Measurements from ENCODE around the gene RPF1. TPM values are rescaled to one million over a fixed set of nuclear protein-coding genes. Genes with fewer than 3 reads are reported as not detected.
"Not testable (repeated sequence)": the region's sequence is repeated elsewhere in the genome, so short reads cannot be mapped to it uniquely, and the experiment has no call there.

The RPF1 gene, protein sequence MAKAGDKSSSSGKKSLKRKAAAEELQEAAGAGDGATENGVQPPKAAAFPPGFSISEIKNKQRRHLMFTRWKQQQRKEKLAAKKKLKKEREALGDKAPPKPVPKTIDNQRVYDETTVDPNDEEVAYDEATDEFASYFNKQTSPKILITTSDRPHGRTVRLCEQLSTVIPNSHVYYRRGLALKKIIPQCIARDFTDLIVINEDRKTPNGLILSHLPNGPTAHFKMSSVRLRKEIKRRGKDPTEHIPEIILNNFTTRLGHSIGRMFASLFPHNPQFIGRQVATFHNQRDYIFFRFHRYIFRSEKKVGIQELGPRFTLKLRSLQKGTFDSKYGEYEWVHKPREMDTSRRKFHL
- 72.8 and 79.6 TPM in 2 replicates for total RNA-seq (2014; rRNA removed; shearing (Covaris generic))

DNA sequence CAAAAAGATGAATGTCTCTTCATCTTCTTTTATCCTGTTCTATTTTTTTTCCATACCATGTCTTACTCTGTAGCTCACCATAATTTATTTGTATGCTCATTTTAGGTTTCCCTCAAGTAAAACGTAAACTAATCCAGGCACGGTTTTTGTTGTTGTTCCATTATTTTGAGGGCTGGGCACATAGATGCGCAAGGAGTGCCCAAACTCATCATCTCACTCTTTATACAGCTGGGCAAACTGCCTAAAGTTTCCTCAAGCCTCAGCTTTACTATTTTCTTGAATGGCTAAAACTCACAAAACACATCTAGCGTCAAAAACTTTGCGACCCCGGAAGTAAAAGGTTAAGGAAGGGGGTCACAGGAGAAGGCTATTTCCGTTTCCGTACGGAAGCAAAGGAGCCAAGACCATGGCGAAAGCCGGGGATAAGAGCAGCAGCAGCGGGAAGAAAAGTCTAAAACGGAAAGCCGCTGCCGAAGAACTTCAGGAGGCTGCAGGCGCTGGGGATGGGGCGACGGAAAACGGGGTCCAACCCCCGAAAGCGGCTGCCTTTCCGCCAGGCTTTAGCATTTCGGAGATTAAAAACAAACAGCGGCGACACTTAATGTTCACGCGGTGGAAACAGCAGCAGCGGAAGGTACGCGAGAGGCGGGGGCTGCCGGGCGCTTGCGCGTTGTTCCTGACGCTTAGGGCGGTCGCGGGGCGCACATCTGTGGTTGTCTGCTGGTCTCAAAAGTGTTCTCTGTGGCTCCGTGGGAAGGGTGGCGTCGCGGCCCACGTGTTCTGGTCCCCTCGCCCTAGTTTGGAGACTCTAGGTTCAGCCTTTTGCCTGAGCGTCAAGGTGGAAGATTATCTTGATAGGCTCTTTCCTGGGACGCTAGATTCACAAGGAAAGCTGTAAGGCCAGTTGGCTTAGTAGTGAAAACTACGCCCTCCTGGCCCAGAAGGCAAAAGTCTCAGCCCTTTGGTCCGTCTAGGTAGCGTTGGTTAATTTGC, at the start of gene RPF1:
Gene RPF1, plus strand, starts transcription at position 391 of the 993 bp plus-strand sequence. Its CDS starts 16 bp downstream, at position 407.
- H3K36me3 ChIP-seq: peaks cover 18% of the 10 kb centered on the region
- peaks cover 12% of the 10 kb centered on the region for H3K4me1 ChIP-seq
- peak within 1 kb of the TSS; percentile 90 for H3K27ac ChIP-seq
- H3K9me3 ChIP-seq (replicated peaks): no peaks in the 10 kb centered on the region
- H3K4me3 ChIP-seq: peak within 1 kb of the TSS; percentile 89
- no peaks in the 10 kb centered on the region for H3K27me3 ChIP-seq
- DNase-seq: peak; percentile 80 to 90

DNA sequence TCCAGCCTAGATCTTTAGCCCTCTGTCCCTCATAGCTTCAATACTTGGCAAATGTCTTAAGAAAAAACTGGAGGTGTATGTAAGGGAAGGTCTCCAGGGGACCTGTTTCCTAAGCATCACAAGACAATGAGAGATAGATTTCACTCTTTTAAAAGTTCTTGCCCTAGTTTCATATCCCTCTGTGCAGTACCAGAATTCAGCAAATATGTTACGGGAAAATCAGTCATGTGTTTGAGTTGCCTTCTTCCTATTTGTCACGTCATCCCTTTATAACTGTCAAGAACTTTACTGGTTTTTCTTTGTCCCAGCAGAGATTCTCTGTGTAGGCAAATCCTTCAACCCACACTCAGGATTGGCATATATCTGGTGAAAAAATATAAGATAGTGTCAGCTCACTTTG, 48.5 kb upstream of the RPF1 start:
- no peak overlapping the region for H3K27ac ChIP-seq
- no peak overlapping the region for H3K4me3 ChIP-seq
- DNase-seq: no peak
- H3K9me3 ChIP-seq (replicated peaks): no peaks in the 10 kb centered on the region
- H3K36me3 ChIP-seq: no peaks in the 10 kb centered on the region
- no peaks in the 10 kb centered on the region for H3K27me3 ChIP-seq
- H3K4me1 ChIP-seq: no peaks in the 10 kb centered on the region

DNA sequence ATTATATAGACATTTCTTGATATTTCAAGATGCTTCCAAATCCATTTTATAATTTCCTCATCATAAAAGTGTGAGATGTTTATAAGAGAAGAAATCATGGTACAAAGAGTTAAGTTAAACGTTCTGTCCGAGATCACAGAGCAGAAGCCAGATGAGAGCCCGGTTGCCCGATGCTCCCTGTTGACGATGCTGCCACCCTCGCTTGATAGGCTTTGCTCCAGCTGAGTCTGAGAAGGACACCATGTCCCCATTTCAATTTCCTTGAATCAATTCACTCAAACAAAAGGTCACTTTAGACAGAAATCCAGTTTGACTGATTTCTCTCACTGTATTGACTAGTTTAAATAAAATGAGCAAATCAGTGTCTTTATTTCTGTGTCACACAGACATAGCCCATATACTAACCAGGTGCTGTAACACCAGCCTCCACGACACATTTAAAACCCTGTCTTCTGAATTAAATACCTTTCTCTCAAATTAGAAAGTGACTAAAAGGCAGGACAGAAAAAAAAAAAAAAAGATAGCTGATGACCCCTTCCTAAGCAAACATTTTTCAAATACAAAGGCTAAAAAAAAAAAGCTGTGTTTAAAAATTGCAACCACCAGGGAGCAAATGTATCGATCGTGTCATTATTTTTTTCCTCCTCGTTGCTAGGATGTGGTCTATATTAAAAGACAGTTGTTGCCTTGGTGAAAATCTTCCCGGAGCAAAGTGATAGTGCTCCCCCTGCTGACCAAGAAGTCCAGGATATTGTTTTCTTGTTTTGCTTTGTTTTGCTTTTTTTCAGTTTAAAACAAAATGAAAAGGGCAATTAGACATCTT, 45.6 kb upstream of the RPF1 start:
- Histone ChIP-seq H3K4me1 (no peaks in the 10 kb centered on the region), H3K27ac (no peak overlapping the region), H3K27me3 (no peaks in the 10 kb centered on the region), H3K9me3 (replicated peaks) (no peaks in the 10 kb centered on the region), H3K4me3 (peak overlapping the region; percentile 31), H3K36me3 (no peaks in the 10 kb centered on the region)
- DNase-seq: peak; percentile 45 to 75

DNA sequence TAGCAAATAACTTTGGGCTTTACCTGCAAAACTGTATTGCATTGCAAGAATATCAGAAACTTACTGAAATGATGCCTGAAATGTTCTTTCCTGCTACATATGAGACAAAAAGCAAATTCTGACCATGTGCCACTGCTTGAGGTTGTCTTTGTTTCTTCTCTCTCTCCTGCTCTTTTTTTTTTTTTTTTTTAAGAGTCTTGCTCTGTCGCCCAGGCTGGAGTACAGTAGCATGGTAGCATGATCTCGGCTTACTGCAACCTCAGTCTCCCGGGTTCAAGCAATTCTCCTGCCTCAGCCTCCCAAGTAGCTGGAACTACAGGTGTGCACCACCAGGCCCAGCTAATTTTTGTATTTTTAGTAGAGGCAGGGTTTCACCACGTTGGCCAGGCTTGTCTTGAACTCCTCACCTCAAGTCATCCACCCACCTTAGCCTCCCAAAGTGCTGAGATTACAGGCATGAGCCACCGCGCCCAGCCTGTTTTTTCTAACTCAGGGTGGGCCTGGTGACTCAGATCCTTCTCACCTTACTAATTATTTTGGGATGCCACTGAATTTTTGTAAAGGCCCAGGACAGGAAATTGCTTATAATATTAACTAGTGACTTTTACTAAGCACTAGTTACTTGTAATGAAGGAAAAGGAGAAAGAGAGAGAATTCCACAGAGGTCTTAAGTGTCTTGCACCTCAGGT, 44.8 kb upstream of the RPF1 start:
- Histone ChIP-seq H3K4me1 (no peaks in the 10 kb centered on the region), H3K36me3 (no peaks in the 10 kb centered on the region), H3K9me3 (replicated peaks) (no peaks in the 10 kb centered on the region), H3K27me3 (no peaks in the 10 kb centered on the region), H3K4me3 (no peak overlapping the region), H3K27ac (no peak overlapping the region)
- DNase-seq: no peak

DNA sequence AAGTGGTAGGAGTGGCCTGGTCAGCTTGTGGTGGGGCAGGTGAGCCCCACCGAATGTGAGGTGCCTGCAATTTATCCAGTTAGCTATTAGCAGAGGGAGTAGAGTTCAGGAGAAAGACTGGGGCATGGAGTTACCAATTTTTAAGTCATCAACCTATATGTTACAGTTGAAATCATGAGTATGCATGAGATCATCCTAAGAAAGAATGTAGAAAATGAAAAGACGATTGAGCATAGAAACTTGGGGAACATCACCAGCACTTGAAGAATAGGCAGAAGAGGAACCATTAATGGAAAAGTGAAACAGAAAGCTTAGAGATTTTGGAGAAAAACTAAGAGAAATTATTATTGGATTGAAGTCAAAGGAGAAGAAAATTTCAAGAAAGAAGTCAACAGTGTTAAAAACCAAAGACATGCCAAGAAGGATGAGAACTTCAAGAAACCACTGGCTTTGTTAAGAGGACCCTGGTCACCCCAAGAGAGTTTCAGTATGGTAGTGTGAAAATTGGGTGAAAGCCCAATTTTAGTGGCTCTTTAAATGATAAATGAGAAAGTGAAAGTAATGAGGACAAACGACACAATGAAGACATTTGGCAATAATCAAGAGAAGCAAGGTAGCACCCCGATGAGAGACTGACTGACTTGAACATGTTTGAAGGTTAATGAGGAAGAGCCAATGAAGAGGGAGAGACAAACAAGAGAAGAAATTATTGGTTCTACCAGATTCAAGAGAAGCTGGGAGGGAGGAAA, 44.1 kb upstream of the RPF1 start:
- Histone ChIP-seq H3K27me3 (no peaks in the 10 kb centered on the region), H3K36me3 (no peaks in the 10 kb centered on the region), H3K27ac (no peak overlapping the region), H3K9me3 (replicated peaks) (no peaks in the 10 kb centered on the region), H3K4me3 (no peak overlapping the region), H3K4me1 (no peaks in the 10 kb centered on the region)
- DNase-seq: no peak

DNA sequence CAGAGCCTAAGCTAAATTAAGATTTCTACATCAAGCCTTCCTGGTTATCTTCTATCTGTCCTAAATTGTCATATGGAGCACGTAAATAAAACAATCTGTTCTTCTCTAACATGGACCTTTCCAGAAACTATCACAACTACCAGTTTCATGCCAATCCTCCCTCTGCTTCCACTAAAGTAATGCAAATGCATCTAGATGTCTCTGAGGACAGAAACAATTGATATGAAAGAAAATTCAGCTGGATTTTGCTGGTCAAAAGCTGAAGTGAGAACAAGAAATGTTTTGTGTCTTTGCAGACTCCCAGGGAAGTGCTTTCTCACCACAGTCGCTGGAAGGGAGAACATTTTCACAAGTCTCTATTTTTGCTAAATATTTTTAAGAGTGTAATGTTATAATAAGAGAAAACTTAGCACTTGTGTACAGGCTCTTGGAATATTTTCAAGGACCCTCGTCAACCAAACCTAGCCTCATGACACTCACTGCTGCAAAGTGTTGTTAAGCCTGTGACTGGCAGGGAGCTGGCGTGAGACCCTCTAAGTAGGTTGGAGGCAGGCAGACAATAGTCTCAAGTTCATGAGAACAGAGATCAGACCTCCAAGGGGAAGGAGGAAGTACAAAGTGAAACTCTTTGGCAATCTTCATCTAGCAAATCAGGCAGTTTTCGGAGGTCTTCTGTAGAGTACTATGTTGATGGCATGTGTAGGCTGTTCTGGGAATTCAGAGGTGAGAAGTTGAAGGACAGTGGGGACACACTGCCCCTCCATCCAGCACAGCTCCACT, 42.0 kb upstream of the RPF1 start:
- Histone ChIP-seq H3K27ac (no peak overlapping the region), H3K4me1 (no peaks in the 10 kb centered on the region), H3K9me3 (replicated peaks) (no peaks in the 10 kb centered on the region), H3K36me3 (no peaks in the 10 kb centered on the region), H3K4me3 (no peak overlapping the region), H3K27me3 (no peaks in the 10 kb centered on the region)
- DNase-seq: no peak

DNA sequence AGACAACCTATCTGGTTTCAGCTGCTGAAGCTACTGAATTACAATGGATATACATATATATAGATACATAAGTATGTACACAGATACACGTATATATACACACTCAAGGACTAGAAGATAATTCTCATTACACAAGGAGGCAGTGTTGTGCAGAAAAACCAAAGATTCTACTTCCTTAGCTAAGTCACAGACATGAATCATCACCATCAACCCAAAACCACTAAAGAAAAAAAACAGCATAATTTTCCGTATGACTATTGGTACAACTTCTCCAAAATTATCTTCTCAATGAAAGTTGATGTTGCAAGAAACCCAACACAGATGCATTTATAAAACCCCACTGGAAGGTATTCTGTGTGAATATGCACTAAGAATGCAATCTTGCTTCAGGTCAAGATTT, 36.8 kb upstream of the RPF1 start:
- no peak overlapping the region for H3K27ac ChIP-seq
- H3K4me3 ChIP-seq: no peak overlapping the region
- DNase-seq: peak in 1 of 2 experiments; percentile 71
- H3K27me3 ChIP-seq: no peaks in the 10 kb centered on the region
- H3K4me1 ChIP-seq: no peaks in the 10 kb centered on the region
- H3K9me3 ChIP-seq (replicated peaks): no peaks in the 10 kb centered on the region
- H3K36me3 ChIP-seq: no peaks in the 10 kb centered on the region

DNA sequence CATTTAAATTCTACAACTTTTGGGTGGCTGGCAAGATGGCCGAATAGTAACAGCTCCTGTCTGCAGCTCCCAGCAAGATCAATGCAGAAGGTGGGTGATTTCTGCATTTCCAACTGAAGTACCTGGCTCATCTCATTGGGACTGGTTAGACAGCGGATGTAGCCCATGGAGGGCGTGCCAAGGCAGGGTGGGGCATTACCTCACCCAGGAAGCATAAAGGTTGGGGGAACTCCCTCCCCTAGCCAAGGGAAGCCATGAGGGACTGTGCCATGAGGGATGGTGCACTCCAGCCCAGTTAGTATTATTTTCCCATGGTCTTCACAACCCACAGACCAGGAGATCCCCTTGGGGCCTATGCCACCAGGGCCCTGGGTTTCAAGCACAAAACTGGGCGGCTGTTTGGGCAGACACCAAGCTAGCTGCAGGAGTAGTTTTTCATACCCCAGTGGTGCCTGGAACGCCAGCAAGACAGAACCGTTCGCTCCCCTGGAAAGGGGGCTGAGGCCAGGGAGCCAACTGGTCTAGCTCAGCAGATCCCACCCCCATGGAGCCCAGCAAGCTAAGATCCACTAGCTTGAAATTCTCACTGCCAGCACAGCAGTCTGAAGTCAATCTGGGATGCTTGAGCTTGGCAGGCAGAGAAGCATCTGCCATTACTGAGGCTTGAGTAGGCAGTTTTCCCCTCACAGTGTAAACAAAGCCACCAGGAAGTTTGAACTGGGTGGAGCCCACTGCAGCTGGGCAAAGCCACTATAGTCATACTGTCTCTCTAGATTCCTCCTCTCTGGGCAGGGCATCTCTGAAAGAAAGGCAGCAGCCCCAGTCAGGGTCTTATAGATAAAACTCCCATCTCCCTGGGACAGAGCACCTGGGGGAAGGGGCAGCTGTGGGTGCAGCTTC, 36.1 kb upstream of the RPF1 start:
- not testable (repeated sequence) for H3K27ac ChIP-seq; H3K4me1 ChIP-seq; H3K4me3 ChIP-seq; H3K9me3 ChIP-seq (replicated peaks); H3K36me3 ChIP-seq; H3K27me3 ChIP-seq; DNase-seq

DNA sequence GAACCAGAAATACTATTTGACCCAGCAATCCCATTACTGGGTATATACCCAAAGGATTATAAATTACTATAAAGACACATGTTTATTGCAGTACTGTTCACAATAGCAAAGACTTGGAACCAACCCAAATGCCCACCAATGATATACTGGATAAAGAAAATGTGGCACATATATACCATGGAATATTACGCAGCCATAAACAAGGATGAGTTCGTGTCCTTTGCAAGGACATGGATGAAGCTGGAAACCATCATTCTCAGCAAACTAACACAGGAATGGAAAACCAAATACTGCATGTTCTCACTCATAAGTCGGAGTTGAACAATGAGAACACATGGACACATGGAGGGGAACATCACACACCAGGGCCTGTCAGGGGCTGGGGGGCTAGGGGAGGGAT, 30.4 kb upstream of the RPF1 start:
- DNase-seq; H3K4me3 ChIP-seq; H3K27ac ChIP-seq; H3K36me3 ChIP-seq; H3K9me3 ChIP-seq (replicated peaks); H3K27me3 ChIP-seq; H3K4me1 ChIP-seq: not testable (repeated sequence)

DNA sequence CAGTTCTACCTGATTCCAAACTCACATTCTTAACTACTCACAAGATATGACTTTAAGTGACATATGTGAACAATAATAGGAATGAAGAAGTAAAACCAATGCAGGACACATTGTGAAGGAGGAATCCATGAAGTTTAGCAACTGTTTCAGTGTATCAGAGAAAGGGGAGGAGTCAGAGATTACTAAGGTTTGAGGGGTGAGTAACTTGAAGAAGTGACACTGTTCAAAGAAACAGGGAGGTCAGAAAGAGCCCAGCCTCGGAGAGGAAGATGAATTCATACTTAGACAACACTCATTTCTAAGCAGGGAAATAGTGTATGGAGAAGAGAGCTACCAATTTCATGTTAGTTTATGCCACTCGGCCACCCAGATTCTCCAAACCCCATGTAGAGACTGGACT, 28.2 kb upstream of the RPF1 start:
- Histone ChIP-seq H3K4me3 (no peak overlapping the region), H3K9me3 (replicated peaks) (no peaks in the 10 kb centered on the region), H3K4me1 (no peaks in the 10 kb centered on the region), H3K36me3 (no peaks in the 10 kb centered on the region), H3K27ac (no peak overlapping the region), H3K27me3 (no peaks in the 10 kb centered on the region)
- DNase-seq: no peak

DNA sequence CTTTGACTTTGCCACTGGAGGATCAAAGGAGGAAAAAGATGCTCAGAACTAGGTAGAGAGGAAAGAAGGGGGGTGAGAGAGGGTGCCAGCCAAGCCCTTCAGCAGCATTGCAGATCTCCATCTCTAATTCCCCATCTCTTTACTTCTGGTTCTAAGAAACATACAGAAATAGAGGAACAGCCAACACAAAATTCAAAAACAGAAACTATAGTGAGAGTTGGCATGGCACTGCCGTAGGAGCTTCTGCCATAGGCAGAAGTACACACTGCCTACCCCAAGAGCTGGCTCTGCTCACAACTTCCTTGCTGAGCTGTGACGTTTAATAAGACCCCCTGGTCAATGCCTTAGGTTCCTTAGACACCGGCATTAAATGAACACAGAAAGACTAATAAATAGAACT, 26.6 kb upstream of the RPF1 start:
- no peak for DNase-seq
- Histone ChIP-seq H3K27ac (no peak overlapping the region), H3K9me3 (replicated peaks) (no peaks in the 10 kb centered on the region), H3K27me3 (no peaks in the 10 kb centered on the region), H3K36me3 (no peaks in the 10 kb centered on the region), H3K4me3 (no peak overlapping the region), H3K4me1 (no peaks in the 10 kb centered on the region)

DNA sequence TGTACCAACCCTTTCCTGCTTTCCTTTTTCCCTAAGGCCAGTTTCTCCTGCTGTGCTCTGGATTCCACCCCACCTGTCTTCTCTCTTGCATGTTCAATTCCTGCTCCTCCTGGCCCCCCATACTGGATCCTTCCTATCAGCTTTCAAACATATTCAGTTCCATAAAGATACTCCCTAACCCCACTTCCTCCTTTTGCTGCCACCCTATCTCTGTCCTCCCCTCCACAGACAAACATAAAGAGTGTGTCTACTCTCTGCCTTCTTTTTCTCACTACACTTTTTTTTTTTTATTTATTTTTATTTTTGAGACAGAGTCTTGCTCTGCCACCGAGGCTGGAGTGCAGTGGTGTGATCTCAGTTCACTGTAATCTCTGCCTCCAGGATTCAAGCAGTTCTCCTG, 16.9 kb upstream of the RPF1 start:
- Histone ChIP-seq H3K4me1 (no peaks in the 10 kb centered on the region), H3K27me3 (no peaks in the 10 kb centered on the region), H3K9me3 (replicated peaks) (no peaks in the 10 kb centered on the region), H3K4me3 (no peak overlapping the region), H3K27ac (no peak overlapping the region), H3K36me3 (no peaks in the 10 kb centered on the region)
- no peak for DNase-seq
